ENCODE data around the gene CDH18. TPM values are rescaled to one million over a fixed set of nuclear protein-coding genes. Genes with fewer than 3 reads are reported as not detected.

The CDH18 gene
- total RNA-seq, 8 experiments from 2014 or later = 0.56 to 28.9 (median 5.3) TPM

GRCh38 chr5:19986806-19987205 is 1.2 kb downstream of the CDH18 start:
- 0 to 100% (median 90%) methylated on average over 1 to 2 of the region's 2 CpGs; no CpG with 5 or more reads in 1 of the 10 experiments for WGBS, 10 experiments
- no peak for ATAC-seq (replicated peaks in 6 of 8)
- in situ Hi-C loops (cut with MboI; ENCODE audit: low pct_unique_long_range_greater_than_20kb in 2 of 9, low sequenced_read_pairs in 9 of 9, unreplicated experiment in 9 of 9) = no loop called here
- Histone ChIP-seq H3K4me1 (replicated peaks in 1 of 2) (no peaks in the 10 kb centered on the region), H3K4me3 (peak overlapping the region in 2 of 5 donors; percentile 47 to 48), H3K27ac (no peak overlapping the region)

GRCh38 chr5:19986031-19986619 is 1.9 kb downstream of the CDH18 start:
- Histone ChIP-seq H3K4me1 (replicated peaks in 1 of 2) (no peaks in the 10 kb centered on the region), H3K27ac (no peak overlapping the region), H3K4me3 (peak overlapping the region in 2 of 5 donors; percentile 47 to 48)
- in situ Hi-C loops (cut with MboI; ENCODE audit: low pct_unique_long_range_greater_than_20kb in 2 of 9, low sequenced_read_pairs in 9 of 9, unreplicated experiment in 9 of 9) = no loop called here
- WGBS, 10 experiments = 0 to 80% (median 25%) methylated on average over 1 of the region's 1 CpG; no CpG with 5 or more reads in 4 of the 10 experiments
- peak in 5 of 8 experiments; percentile 11 to 39 (median 33) for ATAC-seq (replicated peaks in 6 of 8)

- H3K27ac ChIP-seq = no peak overlapping the region
- H3K4me1 ChIP-seq (replicated peaks in 1 of 2) = peaks cover 0 to 7% of the 10 kb centered on the region in 2 donors
- WGBS, 10 experiments = 0 to 100% (median 86%) methylated on average over 1 to 2 of the region's 2 CpGs; no CpG with 5 or more reads in 2 of the 10 experiments
- in situ Hi-C loops (cut with MboI; ENCODE audit: low pct_unique_long_range_greater_than_20kb in 2 of 9, low sequenced_read_pairs in 9 of 9, unreplicated experiment in 9 of 9) = no loop called here
- no peak for ATAC-seq (replicated peaks in 6 of 8)
- H3K4me3 ChIP-seq = no peak overlapping the region
Measured at GRCh38 chr5:19978476-19978875, 9.5 kb downstream of the CDH18 start.

- Histone ChIP-seq H3K4me3 (no peak overlapping the region), H3K27ac (no peak overlapping the region), H3K4me1 (replicated peaks in 1 of 2) (peaks cover 0 to 7% of the 10 kb centered on the region in 2 donors)
- peak in 1 of 8 experiments; percentile 20 for ATAC-seq (replicated peaks in 6 of 8)
- in situ Hi-C loops (cut with MboI; ENCODE audit: low pct_unique_long_range_greater_than_20kb in 2 of 9, low sequenced_read_pairs in 9 of 9, unreplicated experiment in 9 of 9) = no loop called here
- 0 to 81% (median 45%) methylated on average over 2 of the region's 2 CpGs; no CpG with 5 or more reads in 3 of the 10 experiments for WGBS, 10 experiments
Measured at GRCh38 chr5:19977099-19977498, 10.9 kb downstream of the CDH18 start.

- H3K4me1 ChIP-seq (replicated peaks in 1 of 2) = peaks cover 0 to 7% of the 10 kb centered on the region in 2 donors
- in situ Hi-C loops (cut with MboI; ENCODE audit: low pct_unique_long_range_greater_than_20kb in 2 of 9, low sequenced_read_pairs in 9 of 9, unreplicated experiment in 9 of 9) = no loop called here
- no peak overlapping the region for H3K27ac ChIP-seq
- no peak overlapping the region for H3K4me3 ChIP-seq
- 10 to 85% (median 61%) methylated on average over 2 to 4 of the region's 4 CpGs for WGBS, 10 experiments
- ATAC-seq (replicated peaks in 6 of 8) = no peak
Measured at GRCh38 chr5:19975795-19976194, 12.2 kb downstream of the CDH18 start.

GRCh38 chr5:19960451-19960850 is 27.5 kb downstream of the CDH18 start:
- 43 to 100% (median 52%) methylated on average over 1 to 6 of the region's 11 CpGs; no CpG with 5 or more reads in 4 of the 10 experiments for WGBS, 10 experiments
- ATAC-seq (replicated peaks in 6 of 8) = no peak
- H3K27ac ChIP-seq = no peak overlapping the region
- no peak overlapping the region for H3K4me3 ChIP-seq
- H3K4me1 ChIP-seq (replicated peaks in 1 of 2) = no peaks in the 10 kb centered on the region
- in situ Hi-C loops (cut with MboI; ENCODE audit: low pct_unique_long_range_greater_than_20kb in 2 of 9, low sequenced_read_pairs in 9 of 9, unreplicated experiment in 9 of 9) = no loop called here

- Histone ChIP-seq H3K4me3 (no peak overlapping the region), H3K4me1 (replicated peaks in 1 of 2) (no peaks in the 10 kb centered on the region), H3K27ac (no peak overlapping the region)
- ATAC-seq (replicated peaks in 6 of 8) = no peak
- in situ Hi-C loops (cut with MboI; ENCODE audit: low pct_unique_long_range_greater_than_20kb in 2 of 9, low sequenced_read_pairs in 9 of 9, unreplicated experiment in 9 of 9) = no loop called here
- 0 to 60% (median 41%) methylated on average over 1 to 2 of the region's 2 CpGs for WGBS, 10 experiments
Measured at GRCh38 chr5:19959830-19960384, 28.1 kb downstream of the CDH18 start.

- no peak overlapping the region for H3K27ac ChIP-seq
- no peak overlapping the region for H3K4me3 ChIP-seq
- in situ Hi-C loops (cut with MboI; ENCODE audit: low pct_unique_long_range_greater_than_20kb in 2 of 9, low sequenced_read_pairs in 9 of 9, unreplicated experiment in 9 of 9) = no loop called here
- no peaks in the 10 kb centered on the region for H3K4me1 ChIP-seq (replicated peaks in 1 of 2)
- no peak for ATAC-seq (replicated peaks in 6 of 8)
Measured at GRCh38 chr5:19950897-19951296, 37.1 kb downstream of the CDH18 start.

- H3K27ac ChIP-seq = no peak overlapping the region
- ATAC-seq (replicated peaks in 6 of 8) = no peak
- in situ Hi-C loops (cut with MboI; ENCODE audit: low pct_unique_long_range_greater_than_20kb in 2 of 9, low sequenced_read_pairs in 9 of 9, unreplicated experiment in 9 of 9) = no loop called here
- H3K4me1 ChIP-seq (replicated peaks in 1 of 2) = no peaks in the 10 kb centered on the region
- no peak overlapping the region for H3K4me3 ChIP-seq
- WGBS, 10 experiments = 11 to 100% (median 83%) methylated on average over 1 of the region's 1 CpG; no CpG with 5 or more reads in 2 of the 10 experiments
Measured at GRCh38 chr5:19940192-19940591, 47.8 kb downstream of the CDH18 start.

GRCh38 chr5:19930451-19930850 is 57.5 kb downstream of the CDH18 start:
- H3K27ac ChIP-seq = no peak overlapping the region
- in situ Hi-C loops (cut with MboI; ENCODE audit: low pct_unique_long_range_greater_than_20kb in 2 of 9, low sequenced_read_pairs in 9 of 9, unreplicated experiment in 9 of 9) = no loop called here
- H3K4me3 ChIP-seq = no peak overlapping the region
- WGBS, 10 experiments = 0 to 84% (median 56%) methylated on average over 1 to 5 of the region's 5 CpGs
- H3K4me1 ChIP-seq (replicated peaks in 1 of 2) = peaks cover 14 to 25% of the 10 kb centered on the region in 2 donors
- ATAC-seq (replicated peaks in 6 of 8) = peak in 5 of 8 experiments; percentile 32 to 76 (median 67)

- peak in 7 of 8 experiments; percentile 72 to 93 (median 88) for ATAC-seq (replicated peaks in 6 of 8)
- Histone ChIP-seq H3K27ac (no peak overlapping the region), H3K4me1 (replicated peaks in 1 of 2) (peaks cover 14 to 25% of the 10 kb centered on the region in 2 donors), H3K4me3 (no peak overlapping the region)
- in situ Hi-C loops (cut with MboI; ENCODE audit: low pct_unique_long_range_greater_than_20kb in 2 of 9, low sequenced_read_pairs in 9 of 9, unreplicated experiment in 9 of 9) = no loop called here
- 6 to 72% (median 42%) methylated on average over 1 to 3 of the region's 3 CpGs for WGBS, 10 experiments
Measured at GRCh38 chr5:19928562-19929421, 59.2 kb downstream of the CDH18 start.

GRCh38 chr5:19927919-19928318 is 60.1 kb downstream of the CDH18 start:
- ATAC-seq (replicated peaks in 6 of 8) = peak in 2 of 8 experiments; percentile 26 to 54
- in situ Hi-C loops (cut with MboI; ENCODE audit: low pct_unique_long_range_greater_than_20kb in 2 of 9, low sequenced_read_pairs in 9 of 9, unreplicated experiment in 9 of 9) = no loop called here
- no peak overlapping the region for H3K4me3 ChIP-seq
- WGBS, 10 experiments = 4 to 29% (median 21%) methylated on average over 1 to 3 of the region's 3 CpGs
- H3K27ac ChIP-seq = no peak overlapping the region
- peaks cover 14 to 25% of the 10 kb centered on the region in 2 donors for H3K4me1 ChIP-seq (replicated peaks in 1 of 2)

GRCh38 chr5:19927170-19927569 is 60.8 kb downstream of the CDH18 start:
- ATAC-seq (replicated peaks in 6 of 8) = no peak
- H3K4me3 ChIP-seq = no peak overlapping the region
- no peak overlapping the region for H3K27ac ChIP-seq
- peaks cover 14 to 25% of the 10 kb centered on the region in 2 donors for H3K4me1 ChIP-seq (replicated peaks in 1 of 2)
- 0 to 85% (median 44%) methylated on average over 1 to 2 of the region's 2 CpGs; no CpG with 5 or more reads in 2 of the 10 experiments for WGBS, 10 experiments
- in situ Hi-C loops (cut with MboI; ENCODE audit: low pct_unique_long_range_greater_than_20kb in 2 of 9, low sequenced_read_pairs in 9 of 9, unreplicated experiment in 9 of 9) = no loop called here
